Measurements from ENCODE around the gene USP10.

DNA sequence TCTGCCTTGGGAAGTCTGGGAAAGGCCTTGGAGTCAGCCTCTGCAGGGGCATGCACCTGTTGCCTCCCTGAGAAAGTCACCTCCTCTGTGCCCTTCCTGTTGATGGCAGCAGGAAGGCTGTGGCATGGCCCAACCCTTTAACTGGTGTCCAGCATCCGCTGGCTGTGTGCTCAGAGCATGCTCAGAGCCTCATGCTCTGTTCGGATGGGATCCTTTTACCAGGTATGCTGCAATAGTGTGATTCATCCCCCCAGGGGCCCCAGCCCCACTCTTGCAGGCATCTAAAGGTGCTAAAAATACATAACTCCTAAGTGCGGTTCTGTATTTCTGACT lies 26.6 kb upstream of the USP10 start:
- TF ChIP-seq CTCF (conservative IDR thresholded peaks at IDR 0.05 in 1 of 2, IDR thresholded peaks at IDR 0.05 in 1 of 2; ENCODE audit: low read depth in 1 of 2, low read length in 2 of 2) (no peak), EZH2 (IDR thresholded peaks at IDR 0.05; ENCODE audit: low read length, missing control alignments) (no peak)
